ENCODE data around the gene SMIM30.

Gene SMIM30

GRCh38 chr7:113085781-113086390, 32.5 kb downstream of the SMIM30 start:
- Histone ChIP-seq H3K36me3 (no peaks in the 10 kb centered on the region), H3K4me3 (ENCODE audit: low read depth, low read length) (peak overlapping the region; percentile 90), H3K4me1 (no peaks in the 10 kb centered on the region), H3K27me3 (no peaks in the 10 kb centered on the region; the same call in 1 of the 2 replicates), H3K9me3 (no peaks in the 10 kb centered on the region)
- DNase-seq: no peak
- TF ChIP-seq, protein P1, sequence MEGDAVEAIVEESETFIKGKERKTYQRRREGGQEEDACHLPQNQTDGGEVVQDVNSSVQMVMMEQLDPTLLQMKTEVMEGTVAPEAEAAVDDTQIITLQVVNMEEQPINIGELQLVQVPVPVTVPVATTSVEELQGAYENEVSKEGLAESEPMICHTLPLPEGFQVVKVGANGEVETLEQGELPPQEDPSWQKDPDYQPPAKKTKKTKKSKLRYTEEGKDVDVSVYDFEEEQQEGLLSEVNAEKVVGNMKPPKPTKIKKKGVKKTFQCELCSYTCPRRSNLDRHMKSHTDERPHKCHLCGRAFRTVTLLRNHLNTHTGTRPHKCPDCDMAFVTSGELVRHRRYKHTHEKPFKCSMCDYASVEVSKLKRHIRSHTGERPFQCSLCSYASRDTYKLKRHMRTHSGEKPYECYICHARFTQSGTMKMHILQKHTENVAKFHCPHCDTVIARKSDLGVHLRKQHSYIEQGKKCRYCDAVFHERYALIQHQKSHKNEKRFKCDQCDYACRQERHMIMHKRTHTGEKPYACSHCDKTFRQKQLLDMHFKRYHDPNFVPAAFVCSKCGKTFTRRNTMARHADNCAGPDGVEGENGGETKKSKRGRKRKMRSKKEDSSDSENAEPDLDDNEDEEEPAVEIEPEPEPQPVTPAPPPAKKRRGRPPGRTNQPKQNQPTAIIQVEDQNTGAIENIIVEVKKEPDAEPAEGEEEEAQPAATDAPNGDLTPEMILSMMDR (IDR thresholded peaks at IDR 0.05; ENCODE audit: low read depth, low read length): no peak

GRCh38 chr7:113084496-113085172, 33.7 kb downstream of the SMIM30 start:
- Histone ChIP-seq H3K36me3 (no peaks in the 10 kb centered on the region), H3K9me3 (no peaks in the 10 kb centered on the region), H3K27me3 (no peaks in the 10 kb centered on the region; the same call in 1 of the 2 replicates), H3K4me3 (ENCODE audit: low read depth, low read length) (no peak overlapping the region), H3K4me1 (no peaks in the 10 kb centered on the region)
- TF ChIP-seq, protein P1 (IDR thresholded peaks at IDR 0.05; ENCODE audit: low read depth, low read length): no peak
- no peak for DNase-seq

GRCh38 chr7:113083816-113084495, 34.4 kb downstream of the SMIM30 start:
- Histone ChIP-seq H3K4me1 (no peaks in the 10 kb centered on the region), H3K9me3 (no peaks in the 10 kb centered on the region), H3K36me3 (no peaks in the 10 kb centered on the region), H3K27me3 (no peaks in the 10 kb centered on the region; the same call in 1 of the 2 replicates), H3K4me3 (ENCODE audit: low read depth, low read length) (no peak overlapping the region)
- TF ChIP-seq, protein P1 (IDR thresholded peaks at IDR 0.05; ENCODE audit: low read depth, low read length): no peak
- no peak for DNase-seq

GRCh38 chr7:113083132-113083815, 35.1 kb downstream of the SMIM30 start:
- DNase-seq: no peak
- H3K27me3 ChIP-seq: no peaks in the 10 kb centered on the region; the same call in 1 of the 2 replicates
- no peak overlapping the region for H3K4me3 ChIP-seq (ENCODE audit: low read depth, low read length)
- H3K9me3 ChIP-seq: no peaks in the 10 kb centered on the region
- H3K4me1 ChIP-seq: no peaks in the 10 kb centered on the region
- TF ChIP-seq, protein P1 (IDR thresholded peaks at IDR 0.05; ENCODE audit: low read depth, low read length): no peak
- H3K36me3 ChIP-seq: no peaks in the 10 kb centered on the region

DNA sequence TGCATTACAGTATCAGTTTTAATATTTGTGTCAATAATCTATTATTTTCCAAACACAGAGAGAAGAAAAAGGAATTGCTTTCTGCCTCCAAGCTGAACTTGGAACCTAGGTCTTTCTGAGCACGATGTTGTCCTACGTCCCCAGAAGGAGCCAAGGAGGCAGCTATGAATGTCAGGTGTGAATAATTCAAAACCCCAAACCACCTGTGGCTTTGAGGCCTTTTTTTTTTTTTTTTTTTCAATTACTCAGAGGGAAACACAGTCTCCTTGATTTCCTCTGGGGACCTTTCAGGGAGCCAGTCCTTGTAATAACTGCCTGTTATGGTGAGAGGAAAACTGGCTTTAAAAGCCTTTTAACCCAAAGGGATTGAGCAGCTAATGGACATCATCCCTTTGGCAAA, 40.0 kb downstream of the SMIM30 start:
- Histone ChIP-seq H3K9me3 (no peaks in the 10 kb centered on the region), H3K27me3 (no peaks in the 10 kb centered on the region; the same call in 1 of the 2 replicates), H3K4me3 (ENCODE audit: low read depth, low read length) (no peak overlapping the region), H3K36me3 (no peaks in the 10 kb centered on the region), H3K4me1 (no peaks in the 10 kb centered on the region)
- TF ChIP-seq, protein P1 (IDR thresholded peaks at IDR 0.05; ENCODE audit: low read depth, low read length): no peak
- DNase-seq: no peak

All from BE2C (cell line).